CD14-positive monocyte (primary cell): ENCODE results near the gene PDXDC1. TPM values are rescaled to one million over a fixed set of nuclear protein-coding genes. Genes with fewer than 3 reads are reported as not detected.
"Not testable (repeated sequence)": the region's sequence is repeated elsewhere in the genome, so short reads cannot be mapped to it uniquely, and the experiment has no call there.

Experiments used
- DNase-seq, 3 donors: peaks; one replicate each; pipeline ENCODE4 v3.0.0-alpha.2; 2011 to 2022
- H2AFZ ChIP-seq: 2 replicates; pipeline ENCODE4 v1.6.0; 2012; ENCODE audit warnings: mild to moderate bottlenecking, low read depth, low read length, inconsistent platforms; ENCODE audit not compliant: insufficient read depth, poor library complexity, severe bottlenecking
- H3K27ac ChIP-seq, 2 donors: 1 replicate in 1 of 2; 2 replicates in 1 of 2; pipeline ENCODE4 v1.5.1; 2012 to 2013; ENCODE audit warnings: low read length in 2 of 2, control low read depth in 1 of 2, inconsistent platforms in 1 of 2, low read depth in 1 of 2, mild to moderate bottlenecking in 1 of 2
- H3K27me3 ChIP-seq, 2 donors: one replicate each; pipeline versions ENCODE4 v1.6.0 to v1.6.1; 2011 to 2013; ENCODE audit warnings: low read length in 2 of 2; ENCODE audit not compliant: control insufficient read depth in 2 of 2, insufficient read depth in 2 of 2
- H3K36me3 ChIP-seq, 2 donors: replicated peaks in 1 of 2; 1 replicate in 1 of 2; 2 replicates in 1 of 2; pipeline versions ENCODE4 v1.5.1 to v1.6.1; 2012 to 2013; ENCODE audit warnings: low read length in 2 of 2, control low read depth in 1 of 2, inconsistent platforms in 1 of 2, mild to moderate bottlenecking in 1 of 2; ENCODE audit not compliant: insufficient read depth in 2 of 2, control insufficient read depth in 1 of 2
- H3K4me1 ChIP-seq, 2 donors: 1 replicate in 1 of 2; 2 replicates in 1 of 2; pipeline versions ENCODE4 v1.5.1 to v1.6.1; 2012 to 2013; ENCODE audit warnings: low read length in 2 of 2, control low read depth in 1 of 2, inconsistent platforms in 1 of 2, mild to moderate bottlenecking in 1 of 2, moderate library complexity in 1 of 2; ENCODE audit not compliant: insufficient read depth in 2 of 2, control insufficient read depth in 1 of 2
- H3K4me2 ChIP-seq: replicated peaks from 2 replicates; pipeline ENCODE3; 2012; ENCODE audit warnings: low read length, moderate library complexity, mild to moderate bottlenecking; ENCODE audit not compliant: poor library complexity, severe bottlenecking; ENCODE audit errors: extremely low read depth
- H3K4me3 ChIP-seq, 3 experiments: fragments of 200-600 bp in 1 of 3; sonication (generic) in 1 of 3; replicated peaks in 1 of 3; 1 replicate in 2 of 3; 2 replicates in 1 of 3; pipeline ENCODE4 v1.5.1; 2011 to 2013; ENCODE audit warnings: low read length in 3 of 3, mild to moderate bottlenecking in 3 of 3, control low read depth in 2 of 3, low read depth in 2 of 3, inconsistent platforms in 1 of 3, moderate library complexity in 1 of 3
- H3K79me2 ChIP-seq: 2 replicates; pipeline ENCODE4 v1.6.0; 2012; ENCODE audit warnings: mild to moderate bottlenecking, control low read depth, inconsistent platforms, low read length, moderate library complexity; ENCODE audit not compliant: insufficient read depth
- H3K9ac ChIP-seq: 2 replicates; pipeline ENCODE4 v1.6.0; 2017; ENCODE audit warnings: low read length, mild to moderate bottlenecking; ENCODE audit not compliant: insufficient read depth, poor library complexity, severe bottlenecking
- H3K9me3 ChIP-seq, 2 donors: replicated peaks in 1 of 2; 1 replicate in 1 of 2; 2 replicates in 1 of 2; pipeline versions ENCODE4 v1.5.1 to v1.6.1; 2012 to 2013; ENCODE audit warnings: low read length in 2 of 2, control low read depth in 1 of 2; ENCODE audit not compliant: control insufficient read depth in 1 of 2, insufficient read depth in 1 of 2
- H4K20me1 ChIP-seq: 2 replicates; pipeline ENCODE4 v1.6.0; 2012; ENCODE audit warnings: mild to moderate bottlenecking, low read length, control low read depth, moderate library complexity; ENCODE audit not compliant: insufficient read depth
- H3K27ac Mint-ChIP-seq, 7 donors: one replicate each; pipeline ENCODE4 v1.8.0; 2020; ENCODE audit warnings: mild to moderate bottlenecking in 7 of 7, mixed read lengths in 7 of 7, moderate library complexity in 6 of 7, inconsistent platforms in 2 of 7
- H3K27me3 Mint-ChIP-seq, 3 donors: one replicate each; pipeline ENCODE4 v1.8.0; 2021 to 2022; ENCODE audit warnings: low read depth in 3 of 3, mild to moderate bottlenecking in 3 of 3, mixed read lengths in 3 of 3, moderate library complexity in 3 of 3, inconsistent platforms in 1 of 3
- H3K36me3 Mint-ChIP-seq, 2 donors: one replicate each; pipeline ENCODE4 v1.8.0; 2020; ENCODE audit warnings: mixed read lengths in 2 of 2, inconsistent platforms in 1 of 2, mild to moderate bottlenecking in 1 of 2
- H3K4me1 Mint-ChIP-seq: one replicate; pipeline ENCODE4 v1.8.0; 2020; ENCODE audit warnings: mild to moderate bottlenecking, mixed read lengths
- H3K4me3 Mint-ChIP-seq, 2 donors: one replicate each; pipeline ENCODE4 v1.8.0; 2020; ENCODE audit warnings: mild to moderate bottlenecking in 2 of 2, mixed read lengths in 2 of 2, moderate library complexity in 1 of 2
- H3K9me3 Mint-ChIP-seq, 7 donors: one replicate each; pipeline ENCODE4 v1.8.0; 2020 to 2022; ENCODE audit warnings: mixed read lengths in 7 of 7, mild to moderate bottlenecking in 6 of 7, moderate library complexity in 6 of 7, inconsistent platforms in 2 of 7
- CTCF ChIP-seq: fragments of 200-600 bp; IDR thresholded peaks from one replicate; pipeline ENCODE4 v1.8.0; 2022; ENCODE audit warnings: antibody characterized with exemption, mild to moderate bottlenecking
- WGBS: methylation state at CpG from one replicate; pipeline ENCODE4 v1.1.5; 2013; ENCODE audit warnings: missing lambda C conversion rate; ENCODE audit not compliant: insufficient coverage; 5-methylcytosine and 5-hydroxymethylcytosine counted together
- intact Hi-C, 2 donors: fragments of 100-400 bp; cut with micrococcal nuclease; formaldehyde crosslinking; loops; one replicate each; pipeline versions ENCODE4 v1.15.0 to v1.15.1; 2023
- polyA plus RNA-seq, 3 donors: library from polyadenylated mRNA; depleted of rRNA in 1 of 3; unstranded in 2 of 3; stranded (reverse) in 1 of 3; fragments of 300-500 nt in 2 of 3; fragments of >200 nt in 1 of 3; fragmentation: Illumina TruSeq in 2 of 3; gene quantifications; 1 replicate in 2 of 3; 2 replicates in 1 of 3; pipeline ENCODE4 v1.2.3, GENCODE V29; 2012 to 2021

The PDXDC1 gene
- polyA plus RNA-seq, 3 donors = 22.3 to 50.1 (median 36.0) TPM

- Histone ChIP-seq H3K27ac (no peak overlapping the region), H3K4me3 (no peak overlapping the region), H3K4me2 (no peak overlapping the region), H3K79me2 (no peaks in the 10 kb centered on the region), H3K36me3 (no peaks in the 10 kb centered on the region), H3K9ac (no peak overlapping the region), H2AFZ (no peak overlapping the region), H3K9me3 (no peaks in the 10 kb centered on the region), H3K27me3 (no peaks in the 10 kb centered on the region), H4K20me1 (no peaks in the 10 kb centered on the region), H3K4me1 (peaks cover 0 to 3% of the 10 kb centered on the region in 2 donors)
- peaks cover 0 to 1% (median 0%) of the 10 kb centered on the region in 3 donors for H3K27me3 Mint-ChIP-seq
- no peaks in the 10 kb centered on the region for H3K36me3 Mint-ChIP-seq
- WGBS = 97% methylated on average over 11 of the region's 15 CpGs
- no peak overlapping the region for H3K27ac Mint-ChIP-seq
- peaks cover 9% of the 10 kb centered on the region for H3K4me1 Mint-ChIP-seq
- H3K9me3 Mint-ChIP-seq = no peaks in the 10 kb centered on the region
- TF ChIP-seq CTCF = no peak
- no peak overlapping the region for H3K4me3 Mint-ChIP-seq
- intact Hi-C loops = no loop called here
- no peak for DNase-seq
Observed at GRCh38 chr16:15141586-15141985, 166.8 kb downstream of the PDXDC1 start.

GRCh38 chr16:15142107-15142890, 167.5 kb downstream of the PDXDC1 start:
- not testable (repeated sequence) for H3K4me1 ChIP-seq, H3K4me3 Mint-ChIP-seq
- 100% methylated on average over 4 of the region's 27 CpGs for WGBS

GRCh38 chr16:15142891-15143600, 168.2 kb downstream of the PDXDC1 start:
- H3K4me3 Mint-ChIP-seq, H3K9ac ChIP-seq, H3K4me1 ChIP-seq, H4K20me1 ChIP-seq, H3K27ac ChIP-seq, intact Hi-C loops, H3K4me2 ChIP-seq, H3K79me2 ChIP-seq, H3K4me3 ChIP-seq, H3K36me3 Mint-ChIP-seq, H3K27me3 ChIP-seq, H3K27me3 Mint-ChIP-seq, H3K9me3 ChIP-seq, DNase-seq, H3K36me3 ChIP-seq, H3K9me3 Mint-ChIP-seq, H3K27ac Mint-ChIP-seq, H2AFZ ChIP-seq: not testable (repeated sequence)
- 67% methylated on average over 1 of the region's 26 CpGs for WGBS
- H3K4me1 Mint-ChIP-seq = peaks cover 10% of the 10 kb centered on the region

More at GRCh38 chr16:15142107-15142890, 167.5 kb downstream of the PDXDC1 start:
- H3K36me3 Mint-ChIP-seq, DNase-seq, H3K27me3 Mint-ChIP-seq, H4K20me1 ChIP-seq, H3K9me3 ChIP-seq, intact Hi-C loops, H3K9ac ChIP-seq, H3K79me2 ChIP-seq, H3K36me3 ChIP-seq, H3K27ac Mint-ChIP-seq, H3K4me3 ChIP-seq, H3K27ac ChIP-seq, H3K27me3 ChIP-seq, H3K4me2 ChIP-seq, H3K9me3 Mint-ChIP-seq, H2AFZ ChIP-seq: not testable (repeated sequence)
- peaks cover 10% of the 10 kb centered on the region for H3K4me1 Mint-ChIP-seq
